Skeletal muscle satellite cell (primary cell): Measurements from ENCODE around the gene FADS1.

Experiments used
- H3K27me3 ChIP-seq: 2 replicates; pipeline ENCODE4 v1.7.0; 2013; ENCODE audit warnings: low read length; ENCODE audit not compliant: control insufficient read depth, insufficient read depth
- H3K36me3 ChIP-seq: 2 replicates; pipeline ENCODE4 v1.7.0; 2013; ENCODE audit warnings: mild to moderate bottlenecking, control low read depth, low read length; ENCODE audit not compliant: insufficient read depth
- H3K4me1 ChIP-seq: 2 replicates; pipeline ENCODE4 v1.7.0; 2013; ENCODE audit warnings: low read length; ENCODE audit not compliant: control insufficient read depth, insufficient read depth
- H3K4me2 ChIP-seq: 2 replicates; pipeline ENCODE4 v1.7.0; 2013; ENCODE audit warnings: mild to moderate bottlenecking, low read length
- H3K4me3 ChIP-seq: 2 replicates; pipeline ENCODE4 v1.7.0; 2013; ENCODE audit warnings: low read length
- H3K9ac ChIP-seq: 2 replicates; pipeline ENCODE4 v1.7.0; 2013; ENCODE audit warnings: mild to moderate bottlenecking, low read depth, low read length, moderate library complexity
- H3K9me3 ChIP-seq: replicated peaks from 2 replicates; pipeline ENCODE4 v1.7.0; 2013; ENCODE audit warnings: mild to moderate bottlenecking, control low read depth, low read length

The FADS1 gene

DNA sequence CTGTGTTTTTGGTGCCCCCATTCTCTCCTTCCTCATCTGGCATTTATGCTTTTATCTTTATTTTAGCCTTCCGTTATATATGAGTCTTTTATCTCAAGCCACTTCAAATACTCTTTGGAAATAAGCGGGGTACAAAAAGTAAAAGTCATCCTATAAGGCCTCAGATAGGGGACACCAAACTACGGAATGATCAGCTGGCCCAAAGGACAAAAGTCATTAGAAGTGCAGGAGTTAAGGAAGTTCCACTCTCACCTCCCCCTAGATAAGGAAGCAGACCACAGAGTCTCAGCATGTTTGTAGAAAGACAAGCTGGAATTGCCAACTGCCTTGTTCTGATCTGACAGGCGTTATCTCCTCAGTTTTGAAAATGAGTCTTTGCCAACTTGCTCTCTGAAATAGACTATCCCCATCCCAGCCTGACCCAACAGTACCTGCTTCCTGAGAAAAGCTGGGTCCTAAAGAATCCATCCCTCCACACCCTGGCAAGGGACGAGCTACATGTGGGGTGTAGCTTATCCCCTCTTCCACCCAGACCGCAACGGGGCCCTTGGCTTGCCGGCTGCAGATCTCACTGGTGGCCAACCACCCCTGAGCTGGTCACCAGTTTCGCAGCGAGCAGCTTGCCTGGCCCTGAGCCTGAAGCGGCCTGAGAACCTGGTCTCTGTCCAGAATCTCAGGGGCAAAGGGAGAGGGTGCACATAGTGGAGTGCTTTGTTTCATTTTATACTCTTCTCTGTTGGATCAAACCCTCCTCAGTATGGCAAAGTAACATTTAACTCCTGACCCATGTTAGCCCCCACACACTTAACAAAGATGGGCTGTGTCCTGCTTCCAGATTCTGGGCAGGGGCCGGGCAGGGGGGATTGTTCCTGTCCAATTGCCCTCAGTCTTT lies 25.1 kb upstream of the FADS1 start:
- no peak overlapping the region for H3K4me3 ChIP-seq
- no peaks in the 10 kb centered on the region for H3K27me3 ChIP-seq
- H3K36me3 ChIP-seq: peaks cover 38% of the 10 kb centered on the region
- no peaks in the 10 kb centered on the region for H3K4me1 ChIP-seq
- H3K9me3 ChIP-seq: no peaks in the 10 kb centered on the region
- H3K9ac ChIP-seq: no peak overlapping the region
- H3K4me2 ChIP-seq: no peak overlapping the region

DNA sequence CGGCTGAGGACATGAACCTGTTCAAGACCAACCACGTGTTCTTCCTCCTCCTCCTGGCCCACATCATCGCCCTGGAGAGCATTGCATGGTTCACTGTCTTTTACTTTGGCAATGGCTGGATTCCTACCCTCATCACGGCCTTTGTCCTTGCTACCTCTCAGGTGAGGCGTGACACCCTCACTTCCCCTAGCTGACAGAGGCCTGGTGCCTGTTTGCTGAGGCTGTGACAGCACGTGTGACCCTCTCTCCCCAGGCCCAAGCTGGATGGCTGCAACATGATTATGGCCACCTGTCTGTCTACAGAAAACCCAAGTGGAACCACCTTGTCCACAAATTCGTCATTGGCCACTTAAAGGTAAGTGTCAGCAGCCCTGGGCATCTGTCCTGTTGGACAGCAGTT lies 23.6 kb upstream of the FADS1 start:
- H3K36me3 ChIP-seq: peaks cover 38% of the 10 kb centered on the region

DNA sequence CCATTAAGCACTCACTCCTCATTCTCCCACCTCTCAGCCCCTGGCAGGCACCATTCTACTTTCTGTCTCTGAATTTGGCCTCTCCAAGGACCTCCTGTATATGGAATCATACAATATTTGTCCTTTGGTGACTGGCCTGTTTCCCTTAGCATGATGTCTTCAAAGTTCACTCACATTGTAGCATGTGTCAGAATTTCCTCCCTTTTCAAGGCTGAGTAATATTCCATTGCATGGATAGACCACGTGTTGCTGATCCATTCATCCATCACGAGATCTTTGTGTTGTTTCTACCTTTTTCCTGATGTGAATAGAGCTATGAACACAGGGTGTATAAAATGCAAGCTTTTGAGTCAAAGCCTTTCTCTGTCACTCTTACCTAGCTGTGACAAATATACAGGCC lies 22.9 kb upstream of the FADS1 start:
- Histone ChIP-seq H3K36me3 (peaks cover 38% of the 10 kb centered on the region), H3K9ac (no peak overlapping the region), H3K4me1 (peaks cover 6% of the 10 kb centered on the region), H3K4me3 (no peak overlapping the region), H3K9me3 (no peaks in the 10 kb centered on the region), H3K4me2 (no peak overlapping the region), H3K27me3 (no peaks in the 10 kb centered on the region)

More for the DNA sequence above, 23.6 kb upstream of the FADS1 start:
- H3K4me3 ChIP-seq: no peak overlapping the region
- no peaks in the 10 kb centered on the region for H3K27me3 ChIP-seq
- no peak overlapping the region for H3K4me2 ChIP-seq
- H3K9me3 ChIP-seq: no peaks in the 10 kb centered on the region
- H3K9ac ChIP-seq: no peak overlapping the region
- no peaks in the 10 kb centered on the region for H3K4me1 ChIP-seq

DNA sequence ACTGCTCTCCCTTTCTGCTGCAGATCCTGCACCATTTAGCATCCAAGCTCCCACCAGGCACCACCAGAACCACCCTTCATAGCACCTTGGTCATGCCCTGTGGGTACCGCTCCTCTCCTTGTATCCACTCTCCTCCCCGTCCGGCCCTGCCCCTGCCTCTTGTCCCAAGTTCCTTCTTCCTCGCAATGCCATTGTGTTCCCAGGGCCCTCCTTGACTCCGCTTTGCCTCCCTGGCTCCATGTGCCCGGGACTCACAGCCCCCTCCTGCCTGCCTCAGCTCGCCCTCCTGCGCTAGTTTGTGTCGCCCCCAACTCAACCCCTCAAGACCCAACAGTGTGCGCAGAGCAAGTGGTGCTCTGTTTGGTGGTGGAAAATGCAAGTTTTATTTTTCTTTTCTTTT lies 22.1 kb upstream of the FADS1 start:
- peaks cover 14% of the 10 kb centered on the region for H3K4me1 ChIP-seq
- H3K36me3 ChIP-seq: peaks cover 38% of the 10 kb centered on the region
- H3K27me3 ChIP-seq: no peaks in the 10 kb centered on the region
- H3K9me3 ChIP-seq: no peaks in the 10 kb centered on the region
- H3K4me2 ChIP-seq: no peak overlapping the region
- no peak overlapping the region for H3K9ac ChIP-seq
- no peak overlapping the region for H3K4me3 ChIP-seq

DNA sequence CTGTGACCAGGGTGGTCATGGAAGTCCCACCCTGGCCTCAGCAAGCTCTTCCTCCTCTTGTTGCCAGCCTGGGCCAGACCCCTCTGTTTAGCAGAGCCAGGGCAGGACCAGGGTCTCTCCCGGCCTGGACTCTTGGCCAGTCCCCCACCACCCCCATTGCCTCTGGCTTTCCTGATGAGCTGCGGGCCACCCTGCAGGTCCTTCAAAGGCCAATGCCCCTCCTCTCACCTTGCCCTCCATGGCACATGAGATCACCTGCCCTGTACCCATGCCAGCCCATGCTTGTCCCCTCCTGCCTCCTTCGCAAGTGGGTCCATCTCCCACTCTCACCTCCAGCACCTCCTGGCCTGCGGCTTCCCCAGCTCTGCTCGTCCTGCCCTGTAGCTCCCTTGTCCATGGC lies 21.7 kb upstream of the FADS1 start:
- Histone ChIP-seq H3K4me1 (peaks cover 18% of the 10 kb centered on the region), H3K4me3 (no peak overlapping the region), H3K9ac (no peak overlapping the region), H3K4me2 (no peak overlapping the region), H3K36me3 (peaks cover 38% of the 10 kb centered on the region), H3K27me3 (no peaks in the 10 kb centered on the region), H3K9me3 (no peaks in the 10 kb centered on the region)

DNA sequence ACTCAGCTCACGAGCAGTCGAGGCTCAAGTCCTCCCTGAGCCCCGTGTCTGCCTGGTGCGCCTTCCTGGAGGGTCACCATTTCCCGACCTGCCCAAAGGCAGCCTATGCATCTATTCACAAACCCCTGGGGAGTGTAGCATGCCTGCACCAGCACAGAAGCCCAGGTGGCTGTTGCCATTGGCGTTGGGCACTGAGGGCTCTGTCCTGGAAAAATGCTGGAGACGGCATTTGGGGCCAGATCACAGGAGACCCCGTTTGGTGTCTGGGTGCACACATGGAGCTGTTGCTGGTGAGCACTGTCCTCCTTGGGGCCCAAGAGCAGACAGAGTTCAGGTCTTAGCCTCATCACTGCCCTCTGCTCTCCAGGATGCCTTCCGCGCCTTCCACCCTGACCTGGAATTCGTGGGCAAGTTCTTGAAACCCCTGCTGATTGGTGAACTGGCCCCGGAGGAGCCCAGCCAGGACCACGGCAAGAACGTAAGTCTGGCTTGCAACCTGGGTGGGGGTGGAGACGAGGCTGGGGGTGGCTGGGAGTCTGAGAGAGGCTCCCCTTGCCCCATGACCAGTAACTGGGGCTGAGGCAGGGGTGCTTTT lies 20.7 kb upstream of the FADS1 start:
- Histone ChIP-seq H3K9me3 (no peaks in the 10 kb centered on the region), H3K9ac (no peak overlapping the region), H3K4me2 (no peak overlapping the region), H3K36me3 (peaks cover 28% of the 10 kb centered on the region), H3K27me3 (no peaks in the 10 kb centered on the region), H3K4me3 (no peak overlapping the region), H3K4me1 (peaks cover 19% of the 10 kb centered on the region)

DNA sequence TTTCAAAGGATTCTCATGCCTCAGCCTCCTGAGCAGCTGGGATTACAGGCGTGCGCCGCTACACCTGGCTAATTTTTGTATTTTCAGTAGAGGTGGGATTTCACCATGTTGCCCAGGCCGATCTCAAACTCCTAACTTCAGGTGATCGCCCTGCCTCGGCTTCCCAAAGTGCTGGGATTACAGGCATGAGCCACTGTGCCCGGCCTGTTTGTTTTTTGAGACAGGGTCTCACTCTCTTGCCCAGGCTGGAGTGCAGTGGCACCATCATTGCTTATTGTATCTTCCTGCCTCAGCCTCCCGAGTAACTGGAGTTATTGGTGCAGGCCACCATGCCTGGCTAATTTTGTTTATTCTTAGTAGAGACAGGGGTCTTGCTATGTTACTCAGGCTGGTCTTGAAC lies 19.4 kb upstream of the FADS1 start:
- peaks cover 16% of the 10 kb centered on the region for H3K36me3 ChIP-seq
- no peak overlapping the region for H3K4me2 ChIP-seq
- H3K27me3 ChIP-seq: no peaks in the 10 kb centered on the region
- H3K9ac ChIP-seq: no peak overlapping the region
- H3K4me1 ChIP-seq: peaks cover 19% of the 10 kb centered on the region
- no peaks in the 10 kb centered on the region for H3K9me3 ChIP-seq
- no peak overlapping the region for H3K4me3 ChIP-seq

DNA sequence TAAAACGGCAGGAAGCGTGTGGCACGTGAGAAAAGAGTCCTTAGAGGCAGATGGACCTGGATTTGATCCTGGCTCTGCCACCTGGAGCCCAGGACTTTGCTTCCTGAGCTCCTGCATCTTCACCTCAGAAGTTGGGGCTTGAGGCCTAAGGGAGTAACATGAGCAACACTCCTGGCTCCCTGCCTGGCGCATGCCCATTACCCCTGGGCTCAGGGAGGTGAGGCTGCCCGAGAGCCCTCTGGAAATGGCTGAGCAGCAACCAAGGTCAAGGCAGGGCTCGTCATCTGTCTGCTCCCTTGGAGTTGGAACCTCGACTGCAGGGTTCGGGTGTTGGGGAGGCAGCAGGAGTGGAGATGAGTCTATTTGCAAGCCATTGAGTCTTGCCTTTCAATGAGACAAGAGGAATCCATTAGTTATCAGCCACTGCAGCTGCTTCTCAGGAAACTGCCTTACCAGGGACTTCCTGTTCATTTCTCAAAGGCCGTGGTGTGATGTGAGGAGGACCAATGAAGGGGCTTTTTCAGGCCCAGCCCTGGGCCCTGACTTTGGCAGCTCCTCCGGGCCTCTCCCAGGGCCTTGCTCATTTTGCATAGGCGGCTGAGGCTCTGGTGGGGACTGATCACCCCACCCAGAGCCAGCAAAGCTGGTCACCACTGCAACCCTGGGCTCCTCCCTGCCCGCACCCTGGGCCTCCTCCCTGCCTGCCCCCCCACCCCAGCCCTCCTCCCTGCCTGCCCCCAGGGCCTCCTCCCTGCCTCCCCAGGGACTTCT lies 17.7 kb upstream of the FADS1 start:
- Histone ChIP-seq H3K4me1 (peaks cover 33% of the 10 kb centered on the region), H3K9me3 (no peaks in the 10 kb centered on the region), H3K27me3 (no peaks in the 10 kb centered on the region), H3K4me3 (peak overlapping the region; percentile 4), H3K9ac (peak overlapping the region; percentile 28), H3K4me2 (peak overlapping the region; percentile 51), H3K36me3 (peaks cover under 1% of the 10 kb centered on the region)

DNA sequence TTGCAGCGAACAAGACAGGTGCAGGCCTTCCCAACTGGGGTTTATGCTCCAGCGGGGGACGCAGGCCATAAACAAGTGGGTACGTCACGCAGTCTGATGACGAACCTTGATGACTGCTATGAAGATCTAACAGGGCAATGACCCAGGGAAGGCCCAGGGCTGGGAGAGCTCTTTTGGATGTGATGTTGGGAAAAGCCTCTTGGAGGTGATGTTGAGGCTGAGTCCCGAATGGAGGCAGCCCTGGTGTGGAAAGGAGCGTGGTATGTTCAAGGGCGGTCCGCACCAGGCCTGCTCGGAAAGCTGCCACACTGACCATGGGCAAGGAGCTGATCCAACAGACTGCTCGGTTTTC lies 17.1 kb upstream of the FADS1 start:
- no peaks in the 10 kb centered on the region for H3K36me3 ChIP-seq
- H3K9me3 ChIP-seq: no peaks in the 10 kb centered on the region
- peaks cover 39% of the 10 kb centered on the region for H3K4me1 ChIP-seq
- H3K9ac ChIP-seq: peak overlapping the region; percentile 28
- H3K4me3 ChIP-seq: no peak overlapping the region
- H3K4me2 ChIP-seq: peak overlapping the region; percentile 51
- no peaks in the 10 kb centered on the region for H3K27me3 ChIP-seq

DNA sequence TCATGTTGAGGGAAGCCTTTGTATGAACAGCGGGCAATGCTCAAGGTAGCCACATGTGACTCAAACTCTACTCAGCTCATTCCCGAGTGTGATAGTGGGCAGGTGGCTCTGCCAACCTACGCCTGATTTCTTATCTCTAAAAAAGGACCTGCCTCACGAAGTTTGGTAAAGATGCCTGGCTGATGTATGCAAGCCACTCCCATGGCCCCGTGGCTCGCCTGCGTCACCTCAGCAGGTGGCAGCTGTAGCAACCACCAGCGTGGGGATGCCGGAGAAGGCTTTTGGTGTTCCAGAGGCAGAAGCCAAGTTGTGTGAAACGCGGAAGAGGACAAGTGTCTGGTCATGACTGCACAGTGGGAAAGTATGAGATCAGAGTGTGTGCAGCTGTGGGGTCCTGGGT lies 16.7 kb upstream of the FADS1 start:
- Histone ChIP-seq H3K9ac (no peak overlapping the region), H3K27me3 (no peaks in the 10 kb centered on the region), H3K4me3 (no peak overlapping the region), H3K4me2 (no peak overlapping the region), H3K36me3 (no peaks in the 10 kb centered on the region), H3K9me3 (no peaks in the 10 kb centered on the region), H3K4me1 (peaks cover 41% of the 10 kb centered on the region)

DNA sequence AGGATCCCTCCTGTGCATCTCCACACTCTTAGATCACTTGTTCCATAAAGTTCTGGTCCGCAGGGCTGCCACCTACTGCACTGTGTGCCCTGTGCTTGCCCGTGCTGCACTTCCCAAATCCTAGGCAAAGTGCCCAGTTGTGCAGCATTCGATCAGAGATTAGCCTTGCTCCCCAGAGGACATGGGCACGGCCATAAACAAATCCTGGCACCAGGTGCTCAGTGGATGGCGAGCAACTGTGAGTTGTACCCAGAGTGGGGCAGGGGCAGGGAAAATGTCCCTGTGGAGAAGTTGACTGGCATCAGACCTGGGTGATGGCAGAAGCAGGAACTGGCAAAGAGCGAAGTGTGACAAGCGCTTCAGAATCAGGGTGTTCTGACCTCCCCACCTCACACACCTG lies 16.0 kb upstream of the FADS1 start:
- H3K27me3 ChIP-seq: no peaks in the 10 kb centered on the region
- no peak overlapping the region for H3K4me2 ChIP-seq
- H3K36me3 ChIP-seq: no peaks in the 10 kb centered on the region
- H3K9ac ChIP-seq: no peak overlapping the region
- H3K4me3 ChIP-seq: no peak overlapping the region
- peaks cover 44% of the 10 kb centered on the region for H3K4me1 ChIP-seq
- H3K9me3 ChIP-seq: no peaks in the 10 kb centered on the region
